SK-N-MC (cell line): Measurements from ENCODE around the gene ZNF197.

Source experiments
- DNase-seq: peaks from one replicate; pipeline ENCODE4 v3.0.0-alpha.2; 2011; ENCODE audit warnings: low read depth, low spot score
- H3K27ac ChIP-seq: fragments of 200-600 bp; sonication (generic); 2 replicates; pipeline ENCODE4 v1.5.1; 2016; ENCODE audit warnings: mixed run types
- H3K36me3 ChIP-seq: fragments of 200-600 bp; sonication (generic); 2 replicates; pipeline ENCODE4 v1.6.1; 2017; ENCODE audit warnings: antibody characterized with exemption, low read length, mixed read lengths; ENCODE audit not compliant: insufficient read depth
- H3K4me3 ChIP-seq: fragments of 200-600 bp; sonication (generic); 2 replicates; pipeline ENCODE4 v1.5.1; 2016
- H3K9ac ChIP-seq: fragments of 200-600 bp; sonication (generic); 2 replicates; pipeline ENCODE4 v1.8.0; 2017; ENCODE audit warnings: mixed run types, mixed read lengths; ENCODE audit not compliant: insufficient read length
- H3K9me3 ChIP-seq: fragments of 200-600 bp; sonication (generic); 2 replicates; pipeline ENCODE4 v1.6.1; 2017; ENCODE audit warnings: low read depth, mild to moderate bottlenecking, antibody characterized with exemption, low read length, moderate library complexity, mixed read lengths
- EZH2 ChIP-seq: fragments of 200-600 bp; sonication (generic); IDR thresholded peaks from one replicate; pipeline ENCODE4 v1.6.1; 2017; ENCODE audit warnings: antibody characterized with exemption
- FOXP2 ChIP-seq: optimal IDR thresholded peaks from 2 replicates; pipeline ENCODE3; 2011; ENCODE audit warnings: mild to moderate bottlenecking, moderate library complexity; ENCODE audit not compliant: insufficient read depth; ENCODE audit errors: extremely low read length, control extremely low read depth
- POLR2AphosphoS5 ChIP-seq: IDR thresholded peaks from 2 replicates; pipeline ENCODE4 v1.6.1; 2012; ENCODE audit warnings: mild to moderate bottlenecking, low read depth, low read length, borderline replicate concordance

The ZNF197 gene

DNA sequence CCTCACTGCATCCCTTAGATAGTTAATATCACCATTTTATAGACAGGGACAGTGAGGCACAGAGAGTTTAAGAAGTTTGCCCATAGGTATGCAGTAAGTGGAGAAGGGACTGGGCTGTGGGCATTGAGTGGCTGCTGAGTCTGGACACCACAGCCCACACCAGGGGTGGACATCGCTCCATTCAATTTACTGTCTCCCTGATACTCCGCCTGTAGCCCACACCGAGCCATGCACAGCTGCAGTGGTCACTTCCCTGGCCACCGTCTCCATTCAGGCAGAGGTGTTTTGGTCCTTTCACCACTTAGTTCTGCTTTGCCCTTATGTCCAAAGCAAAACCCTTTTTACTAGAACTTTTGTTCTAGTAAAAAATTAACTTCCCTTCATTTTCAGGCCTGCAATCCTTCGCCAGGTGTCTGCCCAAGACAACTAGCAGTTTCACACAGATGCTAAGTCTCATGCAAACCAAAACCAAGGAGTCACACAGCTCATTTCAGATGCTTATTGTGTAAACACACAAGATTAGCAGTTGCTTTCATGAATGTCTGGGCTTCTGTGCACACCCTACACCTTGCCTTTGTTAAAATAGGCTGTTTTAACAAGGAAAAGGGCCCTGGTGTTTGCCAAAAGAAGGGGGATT lies 53.8 kb downstream of the ZNF197 start:
- H3K27ac ChIP-seq, result no peak overlapping the region
- no peak for DNase-seq
- no peak overlapping the region for H3K9ac ChIP-seq
- H3K4me3 ChIP-seq, result no peak overlapping the region
- H3K9me3 ChIP-seq, result no peaks in the 10 kb centered on the region
- no peaks in the 10 kb centered on the region for H3K36me3 ChIP-seq
- TF ChIP-seq FOXP2 (no peak), POLR2AphosphoS5 (no peak), EZH2 (no peak)

DNA sequence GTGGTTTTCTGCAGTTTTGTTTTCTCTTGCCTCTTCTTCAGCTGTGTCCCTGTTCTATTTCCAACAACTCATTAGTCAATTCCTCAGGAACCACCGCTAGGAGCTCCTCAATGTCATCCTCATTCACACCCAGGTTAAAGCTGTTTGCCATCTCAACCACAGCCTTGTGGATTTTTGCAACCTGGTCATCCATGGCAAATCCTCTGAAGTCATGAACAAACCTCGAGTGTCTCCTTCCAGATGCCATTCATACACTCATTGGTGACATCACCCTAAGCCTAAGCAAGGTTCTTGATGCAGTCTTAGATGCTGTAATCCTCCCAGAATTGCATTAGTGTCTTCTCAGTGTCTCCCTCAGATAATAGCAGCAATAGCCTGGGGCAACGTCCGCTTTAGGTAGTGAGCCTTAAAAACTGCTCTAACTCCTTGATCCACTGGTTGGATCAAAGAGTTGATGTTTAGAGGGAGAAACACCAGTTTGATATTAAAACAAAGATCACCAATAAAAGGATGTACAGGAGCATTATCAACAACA lies 56.2 kb downstream of the ZNF197 start:
- H3K9ac ChIP-seq, result no peak overlapping the region
- no peaks in the 10 kb centered on the region for H3K36me3 ChIP-seq
- H3K27ac ChIP-seq, result no peak overlapping the region
- no peak for TF ChIP-seq FOXP2
- no peak for TF ChIP-seq POLR2AphosphoS5
- TF ChIP-seq EZH2, result no peak
- no peak for DNase-seq
- no peak overlapping the region for H3K4me3 ChIP-seq
- no peaks in the 10 kb centered on the region for H3K9me3 ChIP-seq

DNA sequence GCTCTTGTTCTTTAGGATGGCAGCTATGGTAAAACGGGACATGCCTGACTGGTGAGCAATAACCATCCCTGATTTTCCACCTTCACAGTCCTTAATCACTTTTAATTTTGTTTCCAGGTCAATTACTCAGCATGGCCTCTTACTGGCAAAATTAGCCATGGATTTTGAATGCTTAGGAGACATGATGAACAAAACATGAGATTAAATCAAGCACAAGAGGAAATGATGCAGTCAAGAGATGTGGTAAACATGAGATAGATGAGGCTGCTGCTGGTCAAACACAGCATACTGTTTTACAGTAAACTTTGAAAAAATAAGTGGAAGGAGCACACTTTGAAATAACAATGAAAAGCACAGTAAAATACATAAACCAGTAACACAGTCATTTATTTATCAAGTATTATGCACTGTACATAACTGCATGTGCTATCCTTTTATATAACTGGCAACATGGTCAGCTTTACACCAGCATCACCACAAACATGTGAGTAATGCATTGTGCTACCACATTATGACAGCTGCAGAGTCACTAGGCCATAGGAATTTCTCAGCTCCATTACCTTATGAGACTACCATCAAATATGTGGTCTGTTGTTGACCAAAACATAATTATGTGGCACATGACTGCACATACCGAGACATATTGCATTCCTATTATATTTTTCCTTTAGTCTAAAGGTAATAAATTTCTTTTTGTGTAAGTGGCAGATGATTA lies 57.5 kb downstream of the ZNF197 start:
- H3K4me3 ChIP-seq, result no peak overlapping the region
- no peak for TF ChIP-seq FOXP2
- no peak overlapping the region for H3K27ac ChIP-seq
- H3K9me3 ChIP-seq, result no peaks in the 10 kb centered on the region
- no peaks in the 10 kb centered on the region for H3K36me3 ChIP-seq
- DNase-seq, result no peak
- H3K9ac ChIP-seq, result no peak overlapping the region

DNA sequence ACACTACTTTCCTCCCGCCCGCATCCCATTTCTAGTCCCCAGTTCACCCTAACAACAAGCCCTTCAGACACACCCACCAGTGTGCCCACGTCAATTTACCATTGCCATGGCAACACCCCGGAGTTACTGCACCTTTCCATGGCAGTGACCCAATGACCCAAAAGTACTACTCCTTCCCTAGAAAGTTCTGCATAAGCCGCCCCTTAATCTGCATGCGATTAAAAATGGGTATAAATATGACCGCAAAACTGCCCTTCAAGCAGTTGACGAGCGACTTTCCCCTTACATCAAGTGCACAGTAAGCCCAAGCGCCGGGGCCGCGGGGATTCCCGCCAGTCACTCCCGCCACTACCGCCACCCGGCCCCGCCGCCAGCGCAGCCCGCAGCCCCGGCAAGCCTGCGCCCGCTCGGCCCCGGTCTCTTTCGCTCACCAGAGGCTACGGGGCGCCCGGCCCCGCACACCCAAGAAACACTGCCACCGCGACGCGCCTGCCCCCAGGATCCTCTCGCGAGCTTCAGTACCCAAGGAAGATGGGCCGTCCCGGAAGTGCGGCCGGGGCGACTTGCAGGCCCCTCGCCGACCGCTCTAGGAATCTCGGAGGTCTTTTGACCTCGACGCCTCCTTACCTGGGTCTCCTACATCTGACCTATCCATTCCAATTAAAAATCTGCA lies 60.4 kb downstream of the ZNF197 start:
- DNase-seq, result no peak
- Histone ChIP-seq H3K9ac (no peak overlapping the region), H3K36me3 (no peaks in the 10 kb centered on the region), H3K4me3 (no peak overlapping the region), H3K9me3 (no peaks in the 10 kb centered on the region), H3K27ac (no peak overlapping the region)
- TF ChIP-seq EZH2, result no peak
- no peak for TF ChIP-seq FOXP2
- peak; percentile 52; the same call in 1 of the 2 replicates for TF ChIP-seq POLR2AphosphoS5

DNA sequence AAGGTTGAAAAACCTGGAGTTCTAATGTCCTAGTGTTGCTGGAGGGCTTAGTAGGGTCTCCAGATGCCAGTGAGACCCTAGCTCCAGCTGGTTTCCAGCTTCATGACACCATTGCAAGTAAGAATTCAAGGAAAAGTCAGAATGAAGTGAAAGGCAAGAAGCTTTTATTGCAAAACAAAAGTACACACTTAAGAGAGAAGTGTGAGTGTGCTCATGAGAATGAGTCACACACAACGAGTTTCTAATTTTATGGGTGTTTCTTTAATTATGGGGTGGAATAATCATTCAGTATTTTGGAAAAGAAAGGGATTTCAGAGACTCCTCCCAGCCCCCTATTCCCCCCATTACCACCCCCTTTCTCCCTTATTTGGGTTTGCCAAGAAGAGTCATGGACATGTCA lies 63.1 kb downstream of the ZNF197 start:
- no peak for TF ChIP-seq EZH2

More for the DNA sequence above, 63.1 kb downstream of the ZNF197 start:
- no peak for DNase-seq
- Histone ChIP-seq H3K9ac (no peak overlapping the region), H3K4me3 (no peak overlapping the region), H3K36me3 (no peaks in the 10 kb centered on the region), H3K9me3 (no peaks in the 10 kb centered on the region), H3K27ac (no peak overlapping the region)
